HG02840 (cell line): ENCODE data around the gene NKD2.
"Not testable (repeated sequence)": the region's sequence is repeated elsewhere in the genome, so short reads cannot be mapped to it uniquely, and the experiment has no call there.

Experiments
- ATAC-seq: cut with Tn5 transposase; IDR thresholded peaks from one replicate; pipeline ENCODE4 v1.9.1; 2021; ENCODE audit warnings: mild to moderate bottlenecking, moderate library complexity, moderate number of reproducible peaks; ENCODE audit not compliant: unreplicated experiment, low FRiP score

NKD2 gene

DNA sequence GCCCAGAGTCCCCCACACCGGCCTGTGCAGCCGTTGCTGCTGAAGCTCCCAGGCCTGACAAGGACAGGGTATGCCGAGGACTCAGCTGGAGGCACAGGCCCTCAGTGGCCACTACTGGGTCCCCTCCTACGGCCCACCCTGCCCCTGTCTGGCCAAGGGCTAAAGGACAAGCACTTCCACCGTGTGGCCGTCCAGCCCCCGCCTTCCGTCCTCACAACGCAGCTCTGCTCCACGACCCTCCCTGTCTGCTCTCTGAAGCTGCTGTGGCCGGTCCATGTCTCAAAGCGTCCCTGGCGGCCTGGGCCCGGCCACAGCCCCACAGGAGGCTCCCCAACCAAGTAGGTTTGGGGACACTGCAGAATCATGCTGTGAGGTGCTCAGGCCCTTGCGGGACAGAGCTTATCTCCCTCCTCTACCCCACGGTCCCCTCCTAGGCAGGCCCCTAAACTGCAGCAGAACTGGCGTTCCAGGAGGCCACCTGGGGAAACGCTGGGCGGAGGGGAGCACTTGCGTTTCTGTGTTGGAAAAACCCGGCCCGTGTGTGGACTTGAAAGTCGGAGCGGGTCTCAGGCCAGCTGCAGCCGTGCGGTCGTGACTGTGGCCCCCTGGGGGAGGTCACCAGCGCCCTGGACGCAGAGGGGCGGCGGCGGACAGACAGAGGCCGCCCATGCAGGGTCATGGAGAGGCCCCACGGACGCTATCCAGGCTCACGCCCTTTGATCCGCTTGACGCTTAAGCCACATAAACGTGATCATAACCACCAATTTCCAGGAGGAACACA lies 45.6 kb downstream of the NKD2 start:
- ATAC-seq = no peak

GRCh38 chr5:1054799-1055775 lies 46.5 kb downstream of the NKD2 start:
- no peak for ATAC-seq

GRCh38 chr5:1055896-1056610 lies 47.5 kb downstream of the NKD2 start:
- no peak for ATAC-seq

DNA sequence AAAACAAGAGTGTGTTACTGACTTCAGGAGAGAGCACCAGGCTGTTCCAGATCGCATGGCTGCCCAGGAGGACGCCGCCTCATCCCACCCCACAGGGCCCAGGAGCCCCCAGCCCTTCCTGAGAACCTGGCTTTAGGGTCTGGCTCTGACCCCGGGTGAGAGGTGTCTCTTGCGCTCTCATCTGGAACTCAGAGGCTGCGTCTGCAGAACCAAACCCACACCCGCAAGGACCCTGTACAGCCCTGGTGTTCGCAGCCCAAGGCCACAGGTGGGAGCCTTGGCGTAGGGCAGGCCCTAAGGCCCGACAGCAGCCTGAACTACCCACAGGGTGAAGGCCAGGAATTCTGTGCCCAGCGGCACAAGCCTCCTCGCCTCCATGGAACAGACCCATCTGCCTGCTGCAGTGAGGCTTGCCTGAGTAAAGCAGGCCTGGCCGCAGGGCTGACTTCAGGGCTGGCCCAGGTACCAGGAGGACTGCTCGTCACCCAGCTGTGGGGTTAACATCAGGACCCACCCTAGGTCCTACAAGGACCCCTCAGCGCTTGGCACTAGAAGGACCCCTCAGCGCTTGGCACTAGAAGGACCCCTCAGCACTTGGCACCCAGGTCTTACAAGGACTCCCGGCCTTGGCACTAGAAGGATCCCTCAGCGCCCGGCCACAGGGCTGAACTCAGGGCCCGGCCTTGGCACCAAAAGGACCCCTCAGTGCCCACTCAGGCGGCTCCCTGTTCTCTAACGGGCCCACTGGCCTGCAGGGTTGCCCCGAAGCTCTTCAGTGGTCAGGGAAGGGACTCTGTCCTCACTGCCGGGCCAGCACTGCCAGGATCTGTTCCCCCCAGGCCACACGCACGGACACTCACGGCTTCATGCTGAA lies 48.2 kb downstream of the NKD2 start:
- no peak for ATAC-seq

DNA sequence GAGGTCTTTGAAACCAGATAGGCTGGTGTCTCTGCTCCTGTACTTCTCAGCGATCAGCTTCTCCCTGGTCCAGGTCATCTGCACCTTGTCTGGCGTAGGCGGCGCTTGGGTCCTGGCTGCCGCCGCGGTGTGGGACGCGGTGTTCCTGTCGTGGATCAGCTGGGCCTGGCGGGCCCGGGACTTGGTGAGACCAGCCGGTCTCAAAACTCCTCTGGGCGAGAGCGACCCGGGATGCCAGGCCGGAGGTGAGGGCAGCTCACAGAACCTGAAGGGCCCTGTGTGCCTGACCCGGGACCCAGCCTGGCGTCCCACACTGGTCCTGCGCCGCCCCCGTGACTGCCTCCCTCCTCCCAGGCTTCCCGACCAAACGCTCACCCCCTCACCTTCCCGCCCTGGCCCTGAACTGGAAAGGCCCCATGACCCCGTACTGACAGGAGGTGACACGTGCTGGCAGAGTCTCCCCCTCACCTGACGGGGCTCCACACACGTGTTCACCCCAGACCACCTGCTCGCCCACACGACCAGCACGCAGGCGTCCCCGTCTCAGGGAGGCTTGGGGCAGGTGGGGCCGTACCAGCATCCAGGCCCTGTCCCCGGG lies 49.0 kb downstream of the NKD2 start:
- no peak for ATAC-seq

- ATAC-seq = no peak
Measured at GRCh38 chr5:1058083-1058945, 49.7 kb downstream of the NKD2 start.

DNA sequence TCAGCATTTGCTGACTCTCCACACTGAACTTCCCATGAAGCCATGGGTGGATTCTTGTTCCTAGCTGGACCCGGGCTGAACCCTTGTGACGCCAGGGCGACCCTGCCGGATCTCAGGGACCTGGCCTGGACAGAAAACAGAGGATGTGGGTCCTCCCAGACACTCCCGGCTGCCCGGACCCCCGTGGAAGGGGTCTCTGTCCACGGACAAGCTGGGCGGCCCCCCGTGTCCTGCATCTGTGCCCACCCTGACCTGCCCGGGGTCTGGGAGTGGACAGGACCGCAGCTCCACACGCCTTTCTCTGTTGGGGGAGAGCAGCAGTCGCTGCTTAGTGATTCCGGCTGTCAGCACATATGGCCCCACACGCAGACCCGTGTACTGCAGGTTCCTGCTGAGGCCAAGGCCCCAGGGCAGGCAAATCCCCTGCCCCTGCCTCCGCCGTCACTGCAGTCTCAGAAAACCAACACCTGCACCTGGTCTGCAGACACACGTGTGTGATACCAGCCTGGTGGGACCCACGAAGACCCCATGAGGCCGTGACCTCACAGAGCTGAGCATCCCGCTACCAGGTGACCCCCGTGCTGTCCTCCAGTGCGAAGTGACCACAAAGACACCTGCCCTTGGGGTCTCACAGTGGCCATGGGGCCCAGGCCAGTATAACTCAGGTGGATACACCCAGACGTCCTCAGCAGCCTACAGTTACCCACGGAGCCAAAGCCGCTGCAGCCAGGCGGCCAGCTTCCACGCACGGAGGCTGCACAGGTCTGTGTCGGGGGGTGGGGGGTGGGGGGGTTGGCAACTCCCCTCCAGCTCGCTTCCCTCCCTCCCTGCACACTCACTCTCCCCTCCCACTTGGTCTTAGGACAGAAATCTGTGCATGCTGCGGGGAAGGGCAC lies 50.6 kb downstream of the NKD2 start:
- no peak for ATAC-seq

DNA sequence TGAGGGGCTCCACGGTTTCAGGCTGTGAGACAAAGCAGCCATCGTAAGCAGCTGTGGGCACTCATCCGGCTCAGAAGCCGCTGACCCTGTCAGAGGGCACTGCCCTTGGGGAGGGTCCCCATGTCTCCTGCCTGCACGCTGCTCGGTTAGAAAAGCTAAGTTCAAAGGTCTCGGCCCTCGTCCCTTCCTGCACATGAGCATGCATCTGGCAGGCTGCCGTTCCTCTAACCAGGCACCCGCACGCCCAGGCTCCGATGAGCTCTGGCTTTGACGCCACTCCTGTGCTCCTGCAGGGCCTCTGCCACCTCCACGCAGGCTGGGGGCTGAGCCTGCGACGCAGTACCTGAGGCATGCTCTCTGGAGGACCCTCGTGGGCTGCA lies 51.3 kb downstream of the NKD2 start:
- no peak for ATAC-seq

GRCh38 chr5:1060535-1060981 lies 52.0 kb downstream of the NKD2 start:
- no peak for ATAC-seq

DNA sequence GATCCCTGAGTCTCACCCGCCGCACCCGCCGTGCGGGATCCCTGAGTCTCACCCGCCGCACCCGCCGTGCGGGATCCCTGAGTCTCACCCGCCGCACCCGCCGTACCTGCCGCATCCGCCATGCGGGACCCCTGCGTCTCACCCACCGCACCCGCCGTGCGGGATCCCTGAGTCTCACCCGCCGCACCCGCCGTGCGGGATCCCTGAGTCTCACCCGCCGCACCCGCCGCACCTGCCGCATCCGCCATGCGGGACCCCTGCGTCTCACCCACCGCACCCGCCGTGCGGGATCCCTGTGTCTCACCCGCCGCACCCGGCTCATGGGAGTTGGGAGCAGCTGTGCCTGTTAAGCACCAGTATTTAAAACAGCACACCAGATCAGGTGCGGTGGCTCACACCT lies 52.7 kb downstream of the NKD2 start:
- not testable (repeated sequence) for ATAC-seq

- no peak for ATAC-seq
Measured at GRCh38 chr5:1061916-1062315, 53.3 kb downstream of the NKD2 start.

DNA sequence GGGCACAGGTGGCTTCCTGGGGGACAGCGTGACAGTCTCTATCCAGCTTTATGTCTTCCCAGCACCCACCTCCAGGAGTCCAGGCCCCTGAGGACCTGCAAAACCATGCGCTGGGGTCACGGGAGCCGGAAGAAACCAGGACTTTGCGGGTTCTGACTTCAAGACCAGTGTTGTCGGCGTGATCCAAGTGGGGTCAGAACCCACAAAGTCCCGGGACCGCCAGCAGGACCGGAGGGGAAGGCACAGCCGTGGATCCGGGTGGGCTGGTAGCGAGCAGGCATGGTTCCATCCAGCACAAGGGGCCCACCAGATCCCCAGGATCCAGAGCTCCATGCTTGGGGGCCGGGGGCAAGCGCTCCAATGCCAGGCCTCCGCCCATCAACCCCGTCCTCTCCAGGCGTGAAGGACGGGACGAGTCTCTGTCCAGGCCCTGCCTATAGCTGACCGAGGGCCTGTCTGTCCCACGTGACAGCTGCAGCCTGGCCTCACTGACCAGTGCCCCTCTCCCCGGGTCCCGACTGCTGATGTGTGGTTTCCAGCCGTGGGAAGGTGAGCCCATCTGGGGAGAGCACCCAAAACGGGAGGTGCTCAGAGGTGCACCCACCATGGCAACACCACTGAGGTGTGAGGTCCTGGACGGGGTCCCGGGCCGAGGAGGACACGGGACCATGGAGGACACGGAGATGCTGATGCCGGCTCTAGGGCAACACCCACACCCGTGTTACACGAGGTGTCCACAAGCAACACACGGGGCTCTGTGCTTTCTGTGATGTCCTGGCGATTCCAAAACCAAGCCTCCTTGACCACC lies 54.4 kb downstream of the NKD2 start:
- ATAC-seq = no peak

- no peak for ATAC-seq
Measured at GRCh38 chr5:1063661-1064382, 55.2 kb downstream of the NKD2 start.

DNA sequence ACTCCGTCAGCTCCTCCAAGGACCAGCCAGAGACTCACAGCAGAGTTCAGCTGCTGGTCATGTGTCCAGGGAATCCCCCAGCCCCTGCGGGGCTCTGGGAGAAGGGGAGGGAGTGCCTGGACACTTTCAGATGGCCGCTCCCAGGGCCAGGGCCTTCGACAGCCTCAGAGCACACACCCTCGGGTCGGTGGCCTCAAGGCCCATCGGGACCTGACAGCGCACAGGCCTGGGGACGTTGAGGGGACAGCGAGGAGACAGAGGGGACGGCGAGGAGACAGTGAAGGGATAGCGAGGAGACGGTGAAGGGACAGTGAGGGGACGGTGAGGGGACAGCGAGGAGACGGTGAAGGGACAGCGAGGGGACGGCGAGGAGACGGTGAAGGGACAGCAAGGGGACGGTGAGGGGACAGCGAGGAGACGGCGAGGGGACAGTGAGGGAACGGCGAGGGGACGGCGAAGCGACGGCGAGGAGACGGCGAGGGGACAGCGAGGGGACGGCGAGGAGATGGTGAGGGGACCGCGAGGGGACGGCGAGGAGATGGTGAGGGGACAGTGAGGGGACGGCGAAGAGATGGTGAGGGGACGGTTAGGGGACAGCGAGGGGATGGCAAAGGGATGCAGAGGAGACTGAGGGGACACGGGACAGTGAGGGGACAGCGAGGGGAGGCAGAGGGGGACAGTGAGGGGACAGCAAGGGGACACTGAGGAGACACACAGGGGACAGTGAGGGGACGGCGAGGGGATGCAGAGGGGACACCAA lies 56.0 kb downstream of the NKD2 start:
- ATAC-seq = no peak

GRCh38 chr5:1065143-1065750 lies 56.6 kb downstream of the NKD2 start:
- no peak for ATAC-seq
